CD4-positive, alpha-beta memory T cell (primary cell): ENCODE results near the gene FAF1. TPM values are rescaled to one million over a fixed set of nuclear protein-coding genes. Genes with fewer than 3 reads are reported as not detected.

ENCODE experiments used
- CTCF ChIA-PET: fragments of 350-600 bp; sonication (Branson Sonifier 250); formaldehyde crosslinking; loops from one replicate; lab custom pipeline; 2021; ENCODE audit warnings: inconsistent platforms; ENCODE audit not compliant: partially characterized antibody; lab: Charles Lee
- POLR2A ChIA-PET: fragments of 350-600 bp; sonication (Branson Sonifier 250); formaldehyde crosslinking; loops from one replicate; lab custom pipeline; 2021; ENCODE audit not compliant: partially characterized antibody; lab: Charles Lee
- DNase-seq, 5 donors: peaks; one replicate each; pipeline versions ENCODE4 v3.0.0 to v3.0.0-alpha.2; 2020 to 2022; ENCODE audit warnings: mixed read lengths in 1 of 5
- H3K27ac ChIP-seq: one replicate; pipeline ENCODE4 v1.7.0; 2013; ENCODE audit warnings: low read depth, low read length
- H3K27me3 ChIP-seq: 2 replicates; pipeline ENCODE4 v1.7.0; 2013; ENCODE audit warnings: mild to moderate bottlenecking, low read length, moderate library complexity; ENCODE audit not compliant: insufficient read depth
- H3K36me3 ChIP-seq: 2 replicates; pipeline ENCODE4 v1.7.0; 2013; ENCODE audit warnings: mild to moderate bottlenecking, low read length, moderate library complexity; ENCODE audit not compliant: insufficient read depth
- H3K4me1 ChIP-seq: 2 replicates; pipeline ENCODE4 v1.7.0; 2013; ENCODE audit warnings: mild to moderate bottlenecking, low read length, moderate library complexity; ENCODE audit not compliant: insufficient read depth
- H3K4me3 ChIP-seq, 2 donors: one replicate each; pipeline ENCODE4 v1.7.0; 2013; ENCODE audit warnings: low read length in 2 of 2, mild to moderate bottlenecking in 1 of 2
- H3K9me3 ChIP-seq, 2 donors: one replicate each; pipeline ENCODE4 v1.7.0; 2013; ENCODE audit warnings: low read length in 2 of 2, control low read depth in 1 of 2; ENCODE audit not compliant: control insufficient read depth in 1 of 2
- H3K27ac Mint-ChIP-seq, 7 donors: one replicate each; pipeline ENCODE4 v1.8.0; 2020 to 2021; ENCODE audit warnings: mixed read lengths in 7 of 7, mild to moderate bottlenecking in 6 of 7, inconsistent platforms in 3 of 7, moderate library complexity in 3 of 7
- H3K27me3 Mint-ChIP-seq, 2 donors: one replicate each; pipeline ENCODE4 v1.8.0; 2020 to 2021; ENCODE audit warnings: mixed read lengths in 2 of 2
- H3K36me3 Mint-ChIP-seq, 2 donors: one replicate each; pipeline ENCODE4 v1.8.0; 2020 to 2021; ENCODE audit warnings: mixed read lengths in 2 of 2, inconsistent platforms in 1 of 2, mild to moderate bottlenecking in 1 of 2
- H3K4me1 Mint-ChIP-seq, 4 donors: one replicate each; pipeline ENCODE4 v1.8.0; 2020 to 2021; ENCODE audit warnings: mixed read lengths in 4 of 4, mild to moderate bottlenecking in 1 of 4
- H3K4me3 Mint-ChIP-seq, 8 donors: one replicate each; pipeline ENCODE4 v1.8.0; 2020 to 2021; ENCODE audit warnings: mixed read lengths in 8 of 8, mild to moderate bottlenecking in 7 of 8, moderate library complexity in 6 of 8, inconsistent platforms in 3 of 8
- H3K9me3 Mint-ChIP-seq, 8 donors: one replicate each; pipeline ENCODE4 v1.8.0; 2020 to 2021; ENCODE audit warnings: mixed read lengths in 8 of 8, mild to moderate bottlenecking in 5 of 8, inconsistent platforms in 3 of 8, moderate library complexity in 1 of 8
- intact Hi-C: fragments of 100-400 bp; cut with micrococcal nuclease; formaldehyde crosslinking; loops from one replicate; pipeline ENCODE4 v1.15.1; 2023
- polyA plus RNA-seq, 2 donors: library from polyadenylated mRNA; unstranded; fragments of 300-500 nt; fragmentation: Illumina TruSeq; gene quantifications; one replicate each; pipeline ENCODE4 v1.2.3, GENCODE V29; 2021
- total RNA-seq, 2 experiments: library from RNA; stranded (reverse); gene quantifications; one replicate each; pipeline ENCODE4 v1.2.3, GENCODE V29; 2021

FAF1 gene
- total and polyA plus RNA-seq, 4 experiments from 2014 or later = 36.0 to 60.2 (median 53.9) TPM

GRCh38 chr1:50975436-50975835, 15.4 kb upstream of the FAF1 start:
- peaks cover 17 to 38% (median 31%) of the 10 kb centered on the region in 4 donors for H3K4me1 Mint-ChIP-seq
- Histone ChIP-seq H3K4me1 (peaks cover 44% of the 10 kb centered on the region), H3K27ac (no peak overlapping the region), H3K4me3 (no peak overlapping the region), H3K27me3 (no peaks in the 10 kb centered on the region), H3K9me3 (no peaks in the 10 kb centered on the region), H3K36me3 (no peaks in the 10 kb centered on the region)
- peaks cover 0 to 5% of the 10 kb centered on the region in 2 donors for H3K27me3 Mint-ChIP-seq
- CTCF ChIA-PET = interaction anchor here (0.5 kb wide), 1 partner anchor 101 kb away, joined by 3 read pairs; no protein-coding TSS in a partner anchor
- POLR2A ChIA-PET = interaction anchor here (6.1 kb wide), 1 partner anchor 15 kb away, joined by 44 read pairs; the partner anchor contains the start of gene FAF1
- peak overlapping the region in 1 of 7 donors; percentile 4 for H3K27ac Mint-ChIP-seq
- H3K4me3 Mint-ChIP-seq = peak overlapping the region in 1 of 8 donors; percentile 39
- intact Hi-C loops = no loop called here
- peaks cover 0 to 2% (median 0%) of the 10 kb centered on the region in 8 donors for H3K9me3 Mint-ChIP-seq
- DNase-seq = no peak
- H3K36me3 Mint-ChIP-seq = peaks cover 3 to 11% of the 10 kb centered on the region in 2 donors

- CTCF ChIA-PET = no interaction called here
Observed at GRCh38 chr1:50974618-50974935, 14.5 kb upstream of the FAF1 start.

GRCh38 chr1:50973875-50974617, 14.0 kb upstream of the FAF1 start:
- H3K27me3 ChIP-seq = no peaks in the 10 kb centered on the region
- no peaks in the 10 kb centered on the region for H3K9me3 ChIP-seq
- H3K4me3 ChIP-seq = no peak overlapping the region
- H3K36me3 Mint-ChIP-seq = peaks cover 3 to 19% of the 10 kb centered on the region in 2 donors
- H3K27ac ChIP-seq = no peak overlapping the region
- intact Hi-C loops = no loop called here
- H3K4me1 ChIP-seq = peaks cover 44% of the 10 kb centered on the region
- CTCF ChIA-PET = no interaction called here
- POLR2A ChIA-PET = interaction anchor here (6.1 kb wide), 1 partner anchor 14 kb away, joined by 44 read pairs; the partner anchor contains the start of gene FAF1
- peaks cover 20 to 43% (median 34%) of the 10 kb centered on the region in 4 donors for H3K4me1 Mint-ChIP-seq
- H3K9me3 Mint-ChIP-seq = peaks cover 0 to 2% (median 0%) of the 10 kb centered on the region in 8 donors
- peak overlapping the region in 1 of 7 donors; percentile 46 for H3K27ac Mint-ChIP-seq
- H3K27me3 Mint-ChIP-seq = peaks cover 0 to 5% of the 10 kb centered on the region in 2 donors
- H3K4me3 Mint-ChIP-seq = peak overlapping the region in 1 of 8 donors; percentile 2
- H3K36me3 ChIP-seq = no peaks in the 10 kb centered on the region
- DNase-seq = no peak

More at GRCh38 chr1:50974618-50974935, 14.5 kb upstream of the FAF1 start:
- peaks cover 3 to 19% of the 10 kb centered on the region in 2 donors for H3K36me3 Mint-ChIP-seq
- no peak for DNase-seq
- H3K4me1 Mint-ChIP-seq = peaks cover 21 to 47% (median 36%) of the 10 kb centered on the region in 4 donors
- peaks cover 0 to 5% of the 10 kb centered on the region in 2 donors for H3K27me3 Mint-ChIP-seq
- Histone ChIP-seq H3K27ac (no peak overlapping the region), H3K4me1 (peaks cover 46% of the 10 kb centered on the region), H3K9me3 (no peaks in the 10 kb centered on the region), H3K4me3 (no peak overlapping the region), H3K36me3 (no peaks in the 10 kb centered on the region), H3K27me3 (no peaks in the 10 kb centered on the region)
- intact Hi-C loops = no loop called here
- peak overlapping the region in 1 of 7 donors; percentile 13 for H3K27ac Mint-ChIP-seq
- H3K4me3 Mint-ChIP-seq = no peak overlapping the region
- POLR2A ChIA-PET = interaction anchor here (6.1 kb wide), 1 partner anchor 14 kb away, joined by 44 read pairs; the partner anchor contains the start of gene FAF1
- peaks cover 0 to 2% (median 0%) of the 10 kb centered on the region in 8 donors for H3K9me3 Mint-ChIP-seq

GRCh38 chr1:50973255-50973654, 13.2 kb upstream of the FAF1 start:
- intact Hi-C loops = no loop called here
- POLR2A ChIA-PET = no interaction called here
- CTCF ChIA-PET = interaction anchor here (0.7 to 1.5 kb wide), 2 partner anchors 13 to 14 kb away, joined by 3 to 4 read pairs; partner anchors contain the start of gene FAF1

GRCh38 chr1:50972766-50973165, 12.7 kb upstream of the FAF1 start:
- intact Hi-C loops = no loop called here
- Histone ChIP-seq H3K9me3 (no peaks in the 10 kb centered on the region), H3K36me3 (no peaks in the 10 kb centered on the region), H3K4me3 (no peak overlapping the region), H3K4me1 (peaks cover 37% of the 10 kb centered on the region), H3K27ac (no peak overlapping the region), H3K27me3 (no peaks in the 10 kb centered on the region)
- no peaks in the 10 kb centered on the region for H3K9me3 Mint-ChIP-seq
- no peak overlapping the region for H3K4me3 Mint-ChIP-seq
- H3K27ac Mint-ChIP-seq = no peak overlapping the region
- peaks cover 15 to 39% (median 30%) of the 10 kb centered on the region in 4 donors for H3K4me1 Mint-ChIP-seq
- DNase-seq = no peak
- peaks cover 3 to 22% of the 10 kb centered on the region in 2 donors for H3K36me3 Mint-ChIP-seq
- POLR2A ChIA-PET = no interaction called here
- H3K27me3 Mint-ChIP-seq = peaks cover 0 to 4% of the 10 kb centered on the region in 2 donors
- CTCF ChIA-PET = interaction anchor here (0.7 to 1.5 kb wide), 2 partner anchors 12 to 14 kb away, joined by 3 to 4 read pairs; partner anchors contain the start of gene FAF1

More at GRCh38 chr1:50973255-50973654, 13.2 kb upstream of the FAF1 start:
- no peaks in the 10 kb centered on the region for H3K9me3 Mint-ChIP-seq
- no peak overlapping the region for H3K4me3 Mint-ChIP-seq
- H3K27ac Mint-ChIP-seq = no peak overlapping the region
- no peak for DNase-seq
- Histone ChIP-seq H3K27ac (no peak overlapping the region), H3K9me3 (no peaks in the 10 kb centered on the region), H3K36me3 (no peaks in the 10 kb centered on the region), H3K4me3 (no peak overlapping the region), H3K27me3 (no peaks in the 10 kb centered on the region), H3K4me1 (peaks cover 36% of the 10 kb centered on the region)
- H3K36me3 Mint-ChIP-seq = peaks cover 3 to 20% of the 10 kb centered on the region in 2 donors
- H3K4me1 Mint-ChIP-seq = peaks cover 15 to 36% (median 27%) of the 10 kb centered on the region in 4 donors
- H3K27me3 Mint-ChIP-seq = peaks cover 0 to 4% of the 10 kb centered on the region in 2 donors

GRCh38 chr1:50971748-50972305, 11.8 kb upstream of the FAF1 start:
- Histone ChIP-seq H3K4me1 (peaks cover 40% of the 10 kb centered on the region), H3K27me3 (no peaks in the 10 kb centered on the region), H3K36me3 (no peaks in the 10 kb centered on the region), H3K27ac (no peak overlapping the region), H3K4me3 (no peak overlapping the region), H3K9me3 (no peaks in the 10 kb centered on the region)
- Mint-ChIP-seq H3K36me3 (peaks cover 3 to 17% of the 10 kb centered on the region in 2 donors), H3K4me3 (peak overlapping the region in 5 of 8 donors; percentile 95 to 100 (median 99)), H3K27me3 (peaks cover 0 to 4% of the 10 kb centered on the region in 2 donors), H3K9me3 (no peaks in the 10 kb centered on the region), H3K4me1 (peaks cover 17 to 43% (median 32%) of the 10 kb centered on the region in 4 donors), H3K27ac (no peak overlapping the region)
- DNase-seq = no peak
- ChIA-PET POLR2A (interaction anchor here (4.0 kb wide), 1 partner anchor 12 kb away, joined by 122 read pairs; the partner anchor contains the start of gene FAF1), CTCF (interaction anchor here (0.9 to 2.8 kb wide), 3 partner anchors 11 to 42 kb away, joined by 3 to 16 read pairs (median 4); partner anchors contain the start of gene FAF1)
- intact Hi-C loops = no loop called here
